Hematopoietic multipotent progenitor cell (in vitro differentiated cells): ENCODE measurements around the gene TRPV5. TPM values are rescaled to one million over a fixed set of nuclear protein-coding genes. Genes with fewer than 3 reads are reported as not detected.
"Not testable (repeated sequence)": the region's sequence is repeated elsewhere in the genome, so short reads cannot be mapped to it uniquely, and the experiment has no call there.

ENCODE experiments used
- DNase-seq, 3 donors: peaks; one replicate each; pipeline ENCODE4 v3.0.0-alpha.2; 2011 to 2015; ENCODE audit warnings: low read depth in 2 of 3, low spot score in 2 of 3
- total RNA-seq: library from RNA; depleted of rRNA; stranded (reverse); fragments of >200 nt; gene quantifications from one replicate; pipeline ENCODE4 v1.2.3, GENCODE V29; 2012

The TRPV5 gene
- under 0.01 TPM for total RNA-seq

DNA sequence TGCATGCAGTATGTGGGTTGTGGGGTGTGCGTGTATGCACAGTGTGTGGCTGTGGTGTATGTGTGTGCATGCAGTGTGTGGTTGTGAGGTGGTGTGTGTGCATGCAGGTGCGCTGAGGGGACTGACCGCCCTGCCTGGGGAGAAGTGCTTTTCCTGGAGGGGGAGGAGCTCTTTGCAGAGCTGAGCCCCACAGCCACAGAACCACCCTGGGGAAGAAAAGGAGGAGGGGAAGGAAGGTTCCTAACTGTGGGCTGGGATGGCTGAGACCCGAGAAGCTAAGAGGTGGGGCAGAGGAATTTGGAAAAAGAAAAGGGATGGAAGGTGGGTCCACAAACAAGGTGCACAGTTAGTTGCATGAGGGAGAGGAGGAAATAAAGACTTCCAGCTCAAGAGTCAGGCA, at the start of gene TRPV5:
Gene TRPV5, minus strand, starts transcription at position 123 of the 400 bp plus-strand sequence. CDS start 287 bp downstream, outside the sequence.
- DNase-seq = no peak

DNA sequence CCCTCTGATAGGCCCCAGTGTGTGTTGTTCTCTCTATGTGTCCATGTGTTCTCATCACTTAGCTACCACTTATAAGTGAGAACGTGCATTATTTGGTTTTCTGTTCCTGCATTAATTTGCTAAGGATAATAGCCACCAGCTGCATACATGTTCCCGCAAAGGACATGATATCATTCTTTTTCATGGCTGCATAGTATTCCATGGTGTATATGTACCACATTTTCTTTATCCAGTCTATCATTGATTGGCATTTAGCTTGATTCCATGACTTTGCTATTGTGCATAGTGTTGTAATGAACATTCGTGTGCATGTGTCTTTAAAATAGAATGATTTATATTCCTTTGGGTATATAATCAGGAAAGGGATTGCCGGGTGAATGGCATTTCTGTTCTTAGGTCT, 44.9 kb upstream of the TRPV5 start:
- DNase-seq = not testable (repeated sequence)

GRCh38 chr7:142974626-142975025, 41.1 kb upstream of the TRPV5 start:
- DNase-seq = no peak

DNA sequence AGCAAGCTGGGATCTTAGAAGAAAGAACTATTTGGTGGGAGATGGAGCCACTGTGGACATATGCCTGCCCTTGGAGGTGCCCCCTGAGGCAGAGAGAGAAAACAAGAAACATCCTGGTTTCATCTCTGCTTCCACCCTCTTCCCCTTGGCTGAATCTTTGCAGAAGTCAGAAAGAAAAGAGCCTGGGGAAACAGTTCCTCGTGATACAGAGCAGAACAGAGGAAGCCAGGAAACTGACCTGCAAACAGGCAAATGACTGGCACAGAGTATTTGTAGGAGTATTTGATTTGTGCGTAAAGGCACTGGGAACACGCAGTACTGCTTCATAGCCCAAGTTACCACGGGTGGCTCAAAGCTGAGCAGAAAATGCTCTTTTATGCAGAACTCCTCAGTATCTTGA, 35.6 kb upstream of the TRPV5 start:
- DNase-seq = no peak

- peak in 1 of 3 donors; percentile 6 for DNase-seq
Measured at GRCh38 chr7:142968229-142968628, 34.7 kb upstream of the TRPV5 start.

DNA sequence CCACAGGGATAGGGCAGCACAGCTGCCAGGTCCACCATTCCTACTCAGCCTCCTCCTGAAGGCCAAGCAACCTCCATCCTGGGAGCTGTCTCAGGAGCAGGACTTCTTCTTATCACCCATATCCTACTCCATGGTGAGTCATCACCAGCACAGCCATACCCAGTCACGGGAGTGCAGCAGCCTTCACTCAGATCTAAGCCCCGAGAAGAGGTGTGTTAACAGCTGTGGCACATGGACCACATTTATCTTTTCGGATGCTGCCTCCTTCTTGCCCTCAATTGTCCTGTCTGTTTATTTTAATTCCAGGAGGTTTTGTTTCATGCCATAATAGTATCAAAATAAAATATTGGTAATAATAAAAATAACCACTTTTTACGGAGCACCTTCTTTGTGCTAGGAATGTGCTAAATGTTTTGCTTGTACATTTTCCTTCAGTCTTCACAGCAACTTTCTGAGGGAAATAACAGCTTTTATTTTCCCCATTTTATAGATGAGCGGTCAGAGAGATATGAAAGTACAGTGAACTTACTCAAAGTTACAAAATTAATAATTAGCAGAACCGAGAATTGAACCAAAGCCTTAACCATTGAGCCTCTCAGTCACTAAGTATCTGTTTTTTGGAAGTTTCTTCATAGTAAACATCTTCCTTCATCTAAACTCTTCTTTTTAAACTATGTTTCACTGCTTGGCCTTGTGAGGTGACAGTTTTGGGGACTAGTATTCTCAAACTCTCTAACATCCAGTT, 31.1 kb upstream of the TRPV5 start:
- DNase-seq = no peak

GRCh38 chr7:142963993-142964392, 30.4 kb upstream of the TRPV5 start:
- no peak for DNase-seq

DNA sequence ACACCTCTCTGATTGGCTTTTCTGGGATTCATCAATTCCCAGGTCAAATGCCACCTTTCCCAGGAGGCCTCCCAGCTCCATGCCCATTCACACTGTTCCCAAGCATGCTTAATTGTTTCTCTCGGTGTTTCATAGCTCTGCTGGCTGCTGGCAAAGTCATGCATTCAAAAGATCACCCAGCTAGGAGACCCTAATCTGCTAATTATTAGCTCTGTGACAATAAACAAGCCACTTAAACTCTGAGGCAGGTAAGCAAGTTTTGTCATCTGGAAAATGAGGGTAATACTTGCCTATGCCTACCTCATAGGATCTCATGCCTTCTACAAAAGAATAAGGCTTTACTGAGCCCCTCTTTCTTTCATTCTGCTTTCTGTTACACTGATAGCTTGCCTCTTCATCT, 29.4 kb upstream of the TRPV5 start:
- DNase-seq = no peak

- peak in 2 of 3 donors; percentile 14 for DNase-seq
Measured at GRCh38 chr7:142961973-142962926, 28.7 kb upstream of the TRPV5 start, which contains the start of gene KEL. Gene KEL, minus strand, starts transcription at chr7:142962363. Its CDS starts 157 bp downstream, at chr7:142962206.

- no peak for DNase-seq
Measured at GRCh38 chr7:142961595-142961972, 28.0 kb upstream of the TRPV5 start.

DNA sequence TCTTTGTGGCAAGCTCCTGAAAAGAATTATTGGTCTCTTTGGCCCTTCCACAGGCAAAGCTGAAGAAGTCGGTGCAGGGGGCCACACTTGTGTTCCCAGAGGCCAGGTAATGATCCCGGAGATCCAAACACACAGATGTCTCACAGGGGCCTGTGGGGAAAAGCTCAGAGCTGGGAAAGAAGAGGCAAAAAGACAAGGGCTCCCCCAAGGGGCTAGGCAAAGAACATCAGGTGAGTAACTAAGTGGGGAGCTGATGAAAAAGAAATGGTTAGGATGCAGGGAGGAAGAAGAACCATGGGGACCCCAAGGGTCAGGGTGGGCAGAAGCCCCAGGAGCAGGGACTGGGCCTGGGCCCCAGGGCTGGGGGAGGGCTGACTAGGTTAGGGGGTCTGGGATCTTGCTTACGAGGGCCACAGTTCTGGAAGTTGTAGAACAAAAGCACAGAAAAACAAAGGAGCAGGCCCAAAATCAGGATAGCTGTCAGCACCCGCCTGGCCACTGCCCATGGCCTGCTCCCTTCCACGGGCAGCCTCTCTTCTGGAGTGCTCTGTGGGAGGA, 27.5 kb upstream of the TRPV5 start:
- no peak for DNase-seq

DNA sequence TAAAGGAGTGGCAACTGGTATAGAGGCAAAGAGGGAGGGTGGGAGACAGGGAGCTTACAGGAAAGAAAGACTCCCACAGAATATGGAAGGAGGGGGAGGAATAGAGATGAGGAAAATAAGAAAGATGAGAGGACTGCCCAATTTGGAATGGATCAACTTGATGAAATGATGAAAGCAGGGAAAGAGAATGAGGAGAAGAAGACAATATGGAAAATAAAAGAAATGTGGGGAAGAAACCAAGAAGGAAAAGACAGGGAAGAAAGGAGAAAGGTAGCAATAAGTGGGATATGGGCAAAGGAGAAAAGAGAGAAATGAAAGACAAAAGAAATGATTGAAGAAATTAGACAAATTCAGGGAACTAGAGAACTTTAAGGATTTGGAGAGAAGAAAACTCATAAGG, 25.7 kb upstream of the TRPV5 start:
- DNase-seq = no peak

DNA sequence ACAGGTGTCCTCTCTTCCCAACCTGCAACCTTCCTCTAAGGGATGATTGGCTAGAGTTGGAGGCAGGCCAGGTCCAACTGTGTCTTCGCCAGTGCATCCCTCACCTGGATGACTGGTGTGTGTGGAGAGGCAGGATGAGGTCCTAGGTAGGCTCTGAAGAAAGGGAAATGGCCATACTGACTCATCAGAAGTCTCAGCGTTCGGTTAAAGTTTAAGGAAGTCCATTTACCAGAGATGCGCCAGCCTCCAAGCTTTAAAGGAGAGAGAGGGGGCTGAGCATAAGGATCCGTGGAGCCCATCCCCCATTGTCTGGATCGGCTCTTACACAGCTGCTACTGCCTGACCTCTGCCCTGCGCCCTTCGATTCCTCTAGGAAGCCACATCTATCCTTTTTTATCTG, 24.2 kb upstream of the TRPV5 start:
- DNase-seq = no peak

- no peak for DNase-seq
Measured at GRCh38 chr7:142956951-142957623, 23.5 kb upstream of the TRPV5 start.

DNA sequence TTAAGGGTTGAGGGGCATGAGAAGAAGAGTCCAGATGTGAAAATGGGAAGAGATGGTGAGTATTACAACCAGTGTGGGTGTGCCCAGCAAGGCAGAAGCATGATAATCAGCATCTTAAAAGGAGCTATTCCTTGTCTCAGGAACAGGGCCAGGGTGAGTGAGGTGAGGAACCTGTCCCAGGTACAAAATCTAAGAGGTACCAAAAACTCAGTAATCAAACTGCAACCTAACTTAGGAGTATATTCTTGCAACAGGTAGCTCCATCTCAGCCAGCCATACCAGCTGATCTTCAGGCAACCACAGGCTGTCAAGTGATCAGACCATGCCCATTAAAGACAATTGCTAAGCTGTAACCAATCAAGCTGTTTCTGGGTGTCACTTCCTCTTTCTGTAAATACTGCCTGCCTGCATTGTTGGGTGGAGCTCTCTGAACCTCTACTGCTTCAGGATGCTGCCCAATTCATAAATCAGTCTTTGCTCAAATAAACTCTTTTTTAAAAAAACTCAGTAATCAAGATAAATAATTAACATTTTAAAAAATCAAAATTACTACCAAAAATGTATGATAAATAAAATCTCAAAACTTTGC, 21.2 kb upstream of the TRPV5 start:
- peak in 1 of 3 donors; percentile 39 for DNase-seq

DNA sequence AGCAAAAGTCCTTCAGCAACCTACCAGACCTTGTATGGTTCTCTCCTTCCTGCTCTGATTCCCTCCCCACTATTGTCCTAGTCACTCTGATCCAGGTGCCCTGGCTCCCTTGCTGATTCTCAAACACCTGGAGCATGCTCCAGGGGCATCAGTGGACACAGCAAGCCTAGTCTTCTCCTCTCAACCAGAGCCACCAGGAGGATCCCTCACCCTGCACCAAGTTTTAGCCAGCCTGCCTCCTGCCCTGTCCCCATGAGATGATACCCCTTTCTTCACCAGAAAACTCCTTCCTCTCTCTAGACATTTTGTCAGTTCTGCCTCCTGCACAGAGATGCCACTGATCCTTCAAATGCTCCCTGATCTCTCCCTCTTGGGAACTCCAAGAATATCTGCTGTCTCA, 16.7 kb upstream of the TRPV5 start:
- DNase-seq = no peak

- DNase-seq = no peak
Measured at GRCh38 chr7:142948603-142949002, 15.1 kb upstream of the TRPV5 start.

- no peak for DNase-seq
Measured at GRCh38 chr7:142945001-142945400, 11.5 kb upstream of the TRPV5 start.

GRCh38 chr7:142943706-142944268, 10.2 kb upstream of the TRPV5 start:
- DNase-seq = no peak

- DNase-seq = no peak
Measured at GRCh38 chr7:142942746-142943145, 9.2 kb upstream of the TRPV5 start.
